SK-N-MC (cell line): ENCODE measurements around the gene MYO5B.

Source experiments
- EZH2 ChIP-seq: fragments of 200-600 bp; sonication (generic); IDR thresholded peaks from one replicate; pipeline ENCODE4 v1.6.1; 2017; ENCODE audit warnings: antibody characterized with exemption
- FOXP2 ChIP-seq: optimal IDR thresholded peaks from 2 replicates; pipeline ENCODE3; 2011; ENCODE audit warnings: mild to moderate bottlenecking, moderate library complexity; ENCODE audit not compliant: insufficient read depth; ENCODE audit errors: extremely low read length, control extremely low read depth

DNA sequence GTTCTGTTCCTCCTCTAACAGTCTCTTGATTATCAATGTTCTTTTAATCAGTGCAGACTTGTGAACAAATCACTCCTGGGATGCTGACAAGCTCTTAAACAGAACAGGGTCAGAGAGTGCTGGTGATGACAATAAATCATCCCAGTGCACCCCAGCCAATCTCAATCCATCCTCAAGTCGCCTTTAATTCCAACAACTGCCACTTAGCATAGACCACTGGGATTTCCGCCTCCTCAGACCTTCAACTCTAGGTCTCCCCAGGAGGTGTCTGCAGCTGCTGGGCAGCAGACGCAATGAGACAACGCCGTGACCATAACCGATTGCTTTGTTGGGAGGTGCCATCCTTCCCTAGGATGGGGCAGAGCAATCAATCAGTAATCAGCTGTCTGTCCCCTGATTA is 197.4 kb downstream of the MYO5B start:
- TF ChIP-seq FOXP2, result no peak
- TF ChIP-seq EZH2, result no peak
